DMS 273 (cell line): ENCODE data around the gene GARIN1A.
A peak's percentile ranks its signal among the peaks of the same experiment; 100 is the strongest.
"Not testable (repeated sequence)": the region's sequence is repeated elsewhere in the genome, so short reads cannot be mapped to it uniquely, and the experiment has no call there.

Experiments used
- DNase-seq: peaks from one replicate; lab custom pipeline; 2025; ENCODE audit not compliant: unreplicated experiment; lab: John Stamatoyannopoulos, UW

The GARIN1A gene

DNA sequence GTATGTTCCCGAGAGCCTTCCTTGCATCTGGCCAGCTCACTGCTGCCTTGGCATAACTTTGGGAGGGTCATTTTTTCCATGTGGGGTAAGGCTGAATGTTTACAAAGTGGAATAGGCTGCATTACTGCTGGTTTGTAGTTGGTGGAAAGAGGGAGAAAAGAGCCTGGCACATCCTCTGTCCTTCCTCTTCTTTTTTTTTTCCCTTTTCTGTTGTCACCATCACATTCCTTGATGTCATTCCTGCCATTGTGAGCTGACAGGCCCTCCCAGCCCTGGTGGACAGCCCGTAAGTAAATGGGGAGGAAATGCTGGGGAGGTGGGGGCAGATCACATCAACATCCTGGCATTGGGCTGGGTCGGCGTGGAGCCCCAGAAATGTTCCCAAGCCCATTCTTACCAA is at the start of gene GARIN1A:
Gene GARIN1A (plus strand): TSS at position 301 of the 400 bp plus-strand sequence. CDS start 106 bp downstream, outside the sequence.
- DNase-seq: no peak

DNA sequence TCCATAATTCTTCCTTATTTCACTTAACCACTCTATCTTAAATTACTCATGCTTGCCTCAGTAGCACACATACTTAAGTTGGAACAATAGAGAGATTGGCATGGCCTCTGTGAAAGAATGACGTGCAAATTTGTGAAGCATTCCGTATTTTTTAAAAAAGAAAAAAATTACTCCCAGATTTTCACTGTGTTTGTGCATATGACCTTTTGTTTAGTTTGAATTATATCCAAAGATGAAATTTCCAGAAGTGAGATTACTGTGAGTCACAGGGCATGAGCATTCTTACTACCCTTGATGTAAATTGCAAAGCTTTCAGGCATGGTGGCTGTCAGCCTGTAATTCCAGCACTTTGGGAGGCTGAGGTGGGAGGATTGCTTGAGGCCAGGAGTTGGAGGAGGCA is 45.0 kb upstream of the GARIN1A start:
- DNase-seq: not testable (repeated sequence)

DNA sequence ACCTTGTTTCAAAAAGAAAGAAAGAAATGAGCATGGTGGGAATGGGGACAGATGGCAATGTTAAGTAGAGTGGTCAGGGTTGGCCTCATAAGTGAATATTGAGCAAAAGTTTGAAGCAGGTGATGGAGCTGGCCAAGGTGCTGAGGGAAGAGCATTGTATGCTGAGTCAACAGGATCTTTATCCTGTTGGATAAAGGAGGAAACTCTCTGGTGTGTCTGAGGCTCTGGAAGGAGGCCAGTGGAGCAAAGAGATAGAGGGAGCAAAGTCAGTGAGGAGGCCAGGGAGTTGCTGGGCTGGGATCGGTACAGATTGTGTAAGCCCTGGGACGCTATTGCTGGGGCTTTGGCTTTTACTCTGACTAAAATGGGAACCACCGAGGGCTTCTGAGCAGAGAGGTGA is 38.2 kb upstream of the GARIN1A start:
- DNase-seq: not testable (repeated sequence)

DNA sequence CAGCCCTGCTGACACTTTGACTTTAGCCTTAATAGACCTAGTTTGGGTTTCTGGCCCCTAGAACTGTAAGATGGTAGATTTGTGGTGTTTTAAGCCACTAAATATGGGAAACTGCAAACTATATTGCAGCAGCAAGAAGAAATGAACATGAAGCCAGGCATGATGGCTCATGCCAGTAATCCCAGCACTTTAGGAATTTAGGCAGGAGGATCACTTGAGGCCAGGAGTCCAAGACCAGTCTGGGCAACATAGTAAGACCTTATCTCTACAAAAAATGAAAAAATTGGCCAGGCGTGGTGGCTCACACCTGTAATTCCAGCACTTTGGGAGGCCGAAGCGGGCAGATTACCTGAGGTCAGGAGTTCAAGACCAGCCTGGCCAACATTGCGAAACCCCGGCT is 26.9 kb upstream of the GARIN1A start:
- not testable (repeated sequence) for DNase-seq

DNA sequence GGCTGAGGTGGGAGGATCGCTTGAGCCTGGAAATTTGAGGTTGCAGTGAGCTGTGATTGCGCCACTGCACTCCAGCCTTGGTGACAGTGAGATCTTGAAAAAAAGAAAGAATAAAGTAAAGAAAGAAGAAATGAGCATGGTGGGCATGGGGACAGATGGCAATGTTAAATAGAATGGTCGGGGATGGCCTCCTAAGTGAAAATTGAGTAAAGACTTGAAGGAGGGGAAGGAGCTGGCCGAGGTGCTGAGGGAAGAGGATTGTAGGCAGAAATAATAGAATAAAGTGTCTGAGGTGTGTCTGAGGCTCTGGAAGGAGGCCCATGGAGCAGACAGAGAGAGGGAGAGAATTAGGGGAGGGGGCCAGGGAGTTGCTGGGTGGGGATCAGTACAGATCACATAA is 26.2 kb upstream of the GARIN1A start:
- not testable (repeated sequence) for DNase-seq

DNA sequence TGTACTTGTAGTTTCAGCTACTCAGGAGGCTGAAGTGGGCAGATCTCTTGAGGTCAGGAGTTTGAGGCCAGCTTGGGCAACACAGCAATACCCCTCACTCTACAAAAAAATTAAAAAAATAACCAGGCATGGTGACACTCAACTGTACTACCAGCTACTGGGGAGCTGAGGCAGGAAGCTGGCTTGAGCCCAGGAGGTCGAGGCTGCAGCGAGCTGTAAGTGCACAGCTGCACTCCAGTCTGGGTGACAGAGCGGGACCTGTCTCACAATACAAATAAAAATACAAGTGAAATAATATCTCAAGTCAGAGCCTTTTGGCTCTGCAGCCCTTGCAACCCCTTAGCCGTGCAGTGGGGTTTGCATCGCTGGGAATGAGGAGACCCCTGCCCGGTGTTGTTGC is 25.2 kb upstream of the GARIN1A start:
- not testable (repeated sequence) for DNase-seq

DNA sequence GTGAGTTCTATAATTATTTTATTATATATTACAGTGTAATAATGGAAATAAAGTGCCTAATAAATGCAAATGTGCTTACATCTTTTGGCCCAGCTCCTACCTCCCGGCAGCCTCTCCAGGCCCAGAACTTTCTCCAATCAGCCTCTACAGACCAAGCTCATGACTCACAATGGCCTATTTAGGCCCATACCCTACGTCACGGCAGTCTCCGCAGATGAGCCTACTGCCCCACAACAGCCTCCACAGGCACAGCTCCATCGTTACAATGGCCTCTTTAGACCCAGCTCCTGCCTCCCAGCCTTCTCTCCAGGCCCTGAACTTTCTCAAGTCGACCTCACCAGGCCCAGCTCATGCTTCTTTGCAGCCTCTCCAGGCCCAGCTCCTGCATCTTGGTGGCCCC is 21.0 kb upstream of the GARIN1A start:
- DNase-seq: not testable (repeated sequence)

DNA sequence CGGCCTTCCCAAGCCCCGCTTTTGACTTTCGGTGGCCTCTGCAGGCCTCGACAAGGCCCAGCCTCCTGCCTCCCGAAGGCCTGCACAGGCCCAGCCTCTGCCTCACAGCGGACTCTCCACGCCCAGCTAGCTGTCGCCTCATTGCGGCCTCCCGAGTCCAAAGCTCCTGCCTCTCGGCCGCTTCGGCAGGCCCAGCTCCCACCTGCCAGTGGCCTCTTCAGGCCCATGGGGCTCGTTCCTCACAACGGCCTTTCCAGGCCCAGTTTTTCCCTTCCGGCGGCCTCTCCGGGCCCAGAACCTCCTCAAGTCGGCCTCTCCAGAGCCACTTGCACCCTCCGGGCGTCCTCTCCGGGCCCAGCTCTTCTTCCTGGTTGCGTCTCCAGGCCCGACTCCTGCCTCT is 19.5 kb upstream of the GARIN1A start:
- not testable (repeated sequence) for DNase-seq

DNA sequence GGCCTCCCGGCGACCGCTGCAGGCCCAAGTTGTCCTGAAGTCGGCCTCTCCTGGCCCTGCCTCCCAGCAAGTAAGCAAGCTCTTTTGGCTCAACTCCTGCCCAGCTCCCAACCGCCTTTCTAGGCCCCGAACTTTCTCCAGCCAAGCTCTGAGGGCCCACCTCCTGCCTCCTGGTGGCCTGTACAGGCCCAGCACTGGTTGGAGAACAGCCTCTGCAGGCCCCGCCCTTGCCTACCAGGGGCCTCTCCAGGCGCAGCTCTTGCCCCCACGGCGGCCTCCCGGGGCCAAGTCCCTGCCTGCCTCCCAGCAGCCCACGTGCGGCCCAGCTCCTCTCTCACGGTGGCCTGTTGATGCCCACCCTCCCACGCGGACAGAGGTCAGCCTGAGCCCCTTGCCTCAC is 18.9 kb upstream of the GARIN1A start:
- DNase-seq: not testable (repeated sequence)

DNA sequence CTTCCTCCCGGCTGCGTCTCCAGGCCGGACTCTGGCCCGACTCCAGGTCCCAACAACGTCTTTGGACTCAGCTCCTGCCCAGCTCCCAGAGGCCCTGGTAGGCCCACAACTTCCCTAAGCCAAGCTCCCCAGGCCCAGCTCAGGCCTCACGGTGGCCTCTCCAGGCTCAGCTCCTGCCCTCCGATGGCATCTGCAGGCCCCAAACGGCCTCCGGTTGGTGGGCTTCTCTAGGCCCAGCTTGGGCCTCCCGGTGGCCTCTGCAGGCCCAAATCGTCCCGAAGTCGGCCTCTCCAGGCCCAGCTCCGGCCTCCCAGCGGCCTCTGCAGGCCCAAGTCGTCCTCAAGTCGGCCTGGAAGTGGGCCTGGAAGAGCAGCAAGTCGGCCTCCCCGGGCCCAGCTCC is 18.0 kb upstream of the GARIN1A start:
- DNase-seq: not testable (repeated sequence)

DNA sequence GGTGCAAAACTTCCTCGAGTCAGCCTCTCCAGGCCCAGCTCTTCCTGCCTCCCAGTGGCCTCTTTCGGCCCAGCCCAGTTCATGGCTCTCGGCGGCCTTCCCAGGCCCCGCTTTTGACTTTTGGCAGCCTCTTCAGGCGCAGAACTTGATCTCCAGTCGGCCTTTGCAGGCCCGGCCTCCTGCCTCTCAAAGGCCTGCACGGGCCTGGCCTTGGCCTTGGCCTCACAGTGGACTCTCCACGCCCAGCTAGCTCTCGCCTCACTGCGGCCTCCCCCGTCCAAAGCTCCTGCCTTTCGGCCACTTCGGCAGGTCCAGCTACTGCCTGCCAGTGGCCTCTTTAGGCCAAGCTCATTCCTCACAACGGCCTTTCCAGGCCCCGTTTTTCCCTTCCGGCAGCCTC is 17.6 kb upstream of the GARIN1A start:
- DNase-seq: not testable (repeated sequence)

DNA sequence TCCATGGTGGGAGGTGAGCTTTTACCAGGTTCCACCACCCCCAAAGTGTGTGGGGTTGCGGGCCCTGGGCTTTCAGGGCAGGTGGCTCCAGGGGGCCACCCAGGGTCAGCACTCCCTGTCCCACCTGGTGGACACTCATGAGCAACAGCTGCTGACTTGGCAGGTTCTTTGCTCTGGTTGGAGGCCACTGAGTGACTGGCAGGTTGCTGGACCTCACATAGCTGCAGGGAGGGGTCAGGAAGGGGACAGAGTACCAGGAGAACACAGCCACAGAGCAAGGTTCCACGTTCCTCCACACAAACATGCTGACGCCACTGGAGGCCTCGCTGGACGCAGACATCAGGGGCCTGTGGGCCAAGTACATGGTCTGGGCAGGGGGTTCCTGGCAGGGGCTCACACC is 13.7 kb upstream of the GARIN1A start:
- DNase-seq: not testable (repeated sequence)

DNA sequence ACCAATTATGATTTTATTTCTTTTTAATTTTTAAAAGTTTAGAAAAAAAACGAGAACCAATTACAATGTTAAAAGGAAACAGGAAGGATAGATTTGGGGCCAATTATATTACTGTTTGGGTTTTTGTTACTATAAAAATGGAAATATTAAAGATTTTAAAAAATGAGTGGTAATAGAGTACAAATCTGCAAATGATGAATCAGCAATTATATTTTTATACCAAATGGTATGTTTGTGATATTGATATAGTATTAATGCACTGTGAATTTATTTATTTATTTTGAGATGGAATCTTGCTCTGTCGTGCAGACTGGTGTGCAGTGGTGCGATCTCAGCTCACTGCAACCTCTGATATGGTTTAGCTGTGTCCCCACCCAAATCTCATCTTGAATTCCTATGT is 11.5 kb upstream of the GARIN1A start:
- no peak for DNase-seq

DNA sequence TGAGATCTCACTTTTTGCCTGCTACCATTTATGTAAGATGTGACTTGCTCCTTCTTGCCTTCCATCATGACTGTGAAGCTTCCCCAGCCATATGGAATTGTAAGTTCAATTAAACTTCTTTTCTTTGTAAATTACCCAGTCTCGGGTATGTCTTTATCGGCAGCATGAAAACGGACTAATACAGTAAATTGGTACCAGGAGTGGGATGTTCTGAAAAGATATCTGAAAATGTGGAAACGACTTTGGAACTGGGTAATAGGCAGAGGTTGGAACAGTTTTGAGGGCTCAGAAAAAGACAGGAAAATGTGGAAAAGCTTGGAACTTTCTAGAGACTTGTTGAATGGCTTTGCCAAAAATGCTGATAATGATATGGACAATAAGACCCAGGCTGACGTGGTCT is 10.6 kb upstream of the GARIN1A start:
- no peak for DNase-seq

DNA sequence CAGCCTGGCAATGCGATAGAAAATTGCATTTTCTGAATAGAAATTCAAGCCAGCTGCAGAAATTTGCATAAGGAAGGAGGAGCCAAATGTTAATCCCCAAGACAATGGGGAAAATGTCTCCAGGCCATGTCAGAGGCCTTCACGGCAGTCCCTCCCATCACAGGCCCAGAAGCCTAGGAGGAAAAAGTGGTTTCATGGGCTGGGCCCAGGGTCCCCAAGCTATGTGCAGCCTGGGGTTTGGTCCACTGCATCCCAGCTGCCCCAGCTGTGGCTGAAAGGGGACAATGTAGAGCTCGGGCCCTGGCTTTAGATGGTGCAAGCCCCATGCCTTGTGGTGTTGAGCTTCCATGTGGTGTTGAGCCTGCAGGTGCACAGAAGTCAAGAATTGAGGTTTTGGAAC is 10.0 kb upstream of the GARIN1A start:
- no peak for DNase-seq

DNA sequence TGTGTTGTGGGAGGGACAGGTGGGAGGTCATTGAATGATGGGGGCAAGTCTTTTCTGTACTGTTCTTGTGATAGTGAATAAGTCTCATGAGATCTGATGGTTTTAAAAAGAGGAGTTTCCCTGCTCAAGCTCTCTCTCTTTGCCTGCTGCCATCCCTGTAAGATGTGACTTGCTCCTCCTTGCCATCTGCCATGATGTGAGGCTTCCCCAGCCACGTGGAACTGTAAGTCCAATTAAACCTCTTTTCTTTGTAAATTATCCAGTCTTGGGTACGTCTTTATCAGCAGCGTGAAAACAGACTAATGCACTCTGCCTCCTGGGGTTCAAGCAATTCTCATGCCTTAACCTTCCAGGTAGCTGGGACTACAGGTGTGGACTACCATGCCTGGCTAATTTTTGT is 8.9 kb upstream of the GARIN1A start:
- peak; percentile 50 for DNase-seq

DNA sequence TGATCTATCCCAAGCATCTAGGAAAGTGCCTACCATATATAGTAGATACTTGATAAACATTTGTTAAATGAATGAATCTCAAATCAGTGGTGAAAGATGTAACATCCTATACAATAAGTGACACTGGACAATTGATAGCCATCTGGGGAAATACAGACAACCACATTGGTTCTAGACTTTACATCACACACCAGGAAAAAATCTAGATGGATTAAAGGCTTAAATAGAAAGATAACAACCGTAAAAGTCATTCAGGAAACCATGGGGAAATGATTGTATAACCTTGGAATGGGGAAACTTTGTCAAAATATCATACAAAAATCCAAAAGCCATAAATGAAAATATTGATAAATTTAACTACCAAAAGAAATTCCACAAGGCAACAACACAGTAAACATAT is 7.0 kb upstream of the GARIN1A start:
- DNase-seq: no peak

DNA sequence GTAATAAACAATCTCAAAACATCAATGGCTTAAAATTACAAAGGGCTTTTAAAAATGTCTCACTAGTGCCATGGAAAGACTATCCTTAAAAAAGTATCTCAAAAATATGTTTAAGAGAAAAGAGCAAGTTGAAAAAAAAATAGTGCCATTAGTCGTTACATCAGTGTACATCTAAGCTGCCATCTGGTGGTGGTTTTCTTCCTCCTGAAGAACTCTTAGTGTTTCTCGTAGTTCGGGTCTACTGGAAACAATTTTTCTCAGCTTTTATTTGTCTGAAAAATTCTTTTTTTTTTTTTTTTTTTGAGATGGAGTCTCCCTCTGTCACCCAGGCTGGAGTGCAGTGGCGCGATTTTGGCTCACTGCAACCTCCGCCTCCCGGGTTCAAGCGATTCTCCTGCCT is 5.9 kb upstream of the GARIN1A start:
- peak; percentile 64 for DNase-seq

DNA sequence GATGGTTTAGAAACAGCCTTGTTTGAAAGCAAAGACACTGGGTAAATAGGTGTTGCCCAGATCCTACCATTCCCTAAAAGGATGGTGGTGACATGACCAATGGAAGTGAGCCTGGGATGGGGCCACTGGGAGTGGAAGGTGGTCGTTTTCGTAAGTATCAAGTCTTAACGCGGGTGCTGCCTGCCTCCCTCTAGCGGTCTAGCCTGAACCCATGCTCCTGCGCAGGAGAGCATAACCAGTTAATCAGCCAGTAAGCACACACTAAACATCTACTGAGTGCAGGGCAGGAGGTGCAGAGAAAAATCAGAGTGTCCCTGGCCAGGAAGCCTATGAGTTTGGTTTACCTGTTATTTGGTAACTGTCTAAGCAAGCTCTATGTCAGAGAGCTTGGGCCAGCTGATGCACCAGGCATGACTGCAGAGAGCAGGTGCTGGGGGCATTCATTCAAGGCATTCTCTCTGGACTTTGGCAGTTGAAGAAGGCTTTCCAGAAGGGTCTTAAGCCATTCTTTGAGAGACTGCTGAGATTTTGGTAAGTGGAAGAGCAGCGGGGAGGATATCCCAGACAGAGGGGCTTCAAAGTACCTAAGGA is 930 bp downstream of the GARIN1A start:
- peak; percentile 70 for DNase-seq

DNA sequence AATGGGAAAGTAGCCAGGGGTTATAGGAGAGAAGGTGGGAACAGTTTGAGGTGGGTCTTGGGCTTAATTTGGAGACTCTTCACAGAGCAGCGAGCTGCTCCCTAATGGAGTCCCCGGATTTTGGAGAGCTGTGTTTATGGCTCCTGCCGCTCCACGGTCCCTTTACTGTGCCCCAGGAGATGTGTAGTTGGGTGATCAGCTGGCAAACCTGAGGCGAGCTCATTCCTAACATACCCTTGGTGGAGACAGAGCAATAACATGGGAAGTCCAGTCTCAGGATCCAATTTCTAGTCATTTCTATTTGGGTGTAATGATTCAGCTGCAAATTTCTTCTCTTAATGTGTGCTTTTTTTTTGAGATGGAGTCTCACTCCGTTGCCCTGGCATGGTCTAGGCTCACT is 1.5 kb downstream of the GARIN1A start:
- no peak for DNase-seq

DNA sequence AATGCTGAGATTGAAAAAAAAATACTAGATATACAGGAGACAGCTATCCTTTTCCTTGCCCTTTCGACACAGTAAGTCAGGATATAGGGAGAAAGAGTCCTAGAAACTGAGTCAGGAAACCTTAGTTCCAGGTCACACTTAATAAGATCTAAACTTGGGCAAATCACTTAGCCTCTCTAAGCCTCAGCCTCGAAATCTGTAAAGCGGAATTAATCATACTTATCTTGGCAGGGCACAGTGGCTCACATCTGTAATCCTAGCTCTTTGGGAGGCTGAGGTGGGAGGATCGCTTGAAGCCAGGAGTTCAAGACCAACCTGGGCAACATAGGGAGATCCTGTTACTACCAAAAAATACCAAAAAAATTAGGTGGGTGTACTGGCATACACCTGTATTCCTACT is 4.6 kb downstream of the GARIN1A start:
- no peak for DNase-seq

DNA sequence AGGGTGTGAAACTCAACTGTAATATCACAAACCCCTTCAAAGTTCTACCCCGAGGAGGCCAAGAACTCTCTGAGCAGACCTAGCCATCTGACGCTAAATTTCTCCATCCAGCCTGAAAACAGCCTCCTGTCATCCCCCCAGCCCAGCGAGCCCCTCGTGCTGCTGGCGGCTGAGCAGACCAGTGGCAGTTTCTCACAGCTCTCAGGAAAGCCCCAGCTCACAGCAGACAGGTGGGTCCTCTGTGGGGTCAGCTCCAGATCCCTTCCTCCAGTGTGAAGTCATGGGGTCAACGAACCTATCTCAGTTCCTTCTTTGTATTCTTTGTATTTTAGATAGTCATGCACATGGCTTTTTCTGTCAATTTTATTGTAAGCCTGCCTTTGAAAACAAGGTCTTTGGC is 7.8 kb downstream of the GARIN1A start:
- DNase-seq: no peak

DNA sequence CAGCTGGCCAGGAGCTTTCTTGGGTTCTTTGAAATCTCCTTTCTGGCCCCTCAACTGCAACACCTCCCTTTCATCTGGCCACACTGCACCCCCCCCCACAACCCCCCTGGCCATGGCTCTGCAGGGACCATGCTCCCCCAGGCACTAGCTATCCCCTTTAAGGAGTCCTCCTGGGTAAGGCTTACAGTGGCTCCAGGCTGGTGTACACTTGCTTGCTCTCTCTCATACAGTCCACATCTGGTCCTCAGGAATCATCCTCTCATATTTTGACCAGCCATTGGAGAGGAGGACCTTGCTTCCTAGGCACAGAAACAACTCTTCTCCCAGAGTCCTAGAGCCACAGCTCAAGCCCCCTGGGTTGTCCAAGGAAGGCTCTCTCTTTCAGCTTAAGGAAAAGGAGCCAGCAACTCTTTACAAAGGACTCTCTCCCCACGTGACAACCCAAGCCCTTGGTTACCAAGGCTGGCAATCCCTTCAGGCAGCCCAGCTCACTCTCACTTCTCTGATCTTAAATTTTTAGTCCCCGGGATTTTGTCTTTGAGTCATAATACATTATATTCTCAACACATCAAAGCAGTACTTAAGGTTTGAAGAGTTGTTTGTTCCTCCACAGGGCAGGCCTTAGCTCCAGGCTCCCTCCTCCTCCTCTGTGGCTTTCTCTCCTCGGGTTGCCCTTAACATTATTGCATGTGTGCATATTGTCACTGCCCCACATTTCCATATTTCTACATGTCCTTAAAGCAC is 9.9 kb downstream of the GARIN1A start:
- DNase-seq: no peak
